Jurkat, Clone E6-1 (cell line): ENCODE results near the gene ZMYND8.

Experiments
- DNase-seq: peaks from one replicate; pipeline ENCODE4 v3.0.0-alpha.2; 2011; ENCODE audit warnings: low read depth, low spot score
- H3K4me3 ChIP-seq: 2 replicates; pipeline ENCODE4 v1.5.1; 2011; ENCODE audit warnings: mild to moderate bottlenecking, low read length, control low read depth, moderate library complexity

The ZMYND8 gene

GRCh38 chr20:47355489-47356219 lies 845 bp downstream of the ZMYND8 start:
- DNase-seq = no peak
- peak overlapping the region; percentile 57 for H3K4me3 ChIP-seq

GRCh38 chr20:47354714-47355488 lies 1.6 kb downstream of the ZMYND8 start:
- no peak for DNase-seq
- H3K4me3 ChIP-seq = peak overlapping the region; percentile 57

GRCh38 chr20:47354464-47354713 lies 2.1 kb downstream of the ZMYND8 start:
- no peak overlapping the region for H3K4me3 ChIP-seq
- DNase-seq = no peak

GRCh38 chr20:47353692-47354463 lies 2.6 kb downstream of the ZMYND8 start:
- H3K4me3 ChIP-seq = no peak overlapping the region
- no peak for DNase-seq

- DNase-seq = no peak
- no peak overlapping the region for H3K4me3 ChIP-seq
These were observed 3.2 kb downstream of the ZMYND8 start for GRCh38 chr20:47353239-47353691.

GRCh38 chr20:47352332-47353238 lies 3.9 kb downstream of the ZMYND8 start:
- H3K4me3 ChIP-seq = no peak overlapping the region
- DNase-seq = no peak

GRCh38 chr20:47351643-47352331 lies 4.7 kb downstream of the ZMYND8 start:
- H3K4me3 ChIP-seq = no peak overlapping the region
- no peak for DNase-seq

GRCh38 chr20:47350691-47351545 lies 5.6 kb downstream of the ZMYND8 start:
- H3K4me3 ChIP-seq = no peak overlapping the region
- DNase-seq = no peak

- H3K4me3 ChIP-seq = no peak overlapping the region
- DNase-seq = peak; percentile 60
These were observed 6.3 kb downstream of the ZMYND8 start for GRCh38 chr20:47350181-47350550.

GRCh38 chr20:47349365-47350180 lies 6.9 kb downstream of the ZMYND8 start:
- no peak for DNase-seq
- H3K4me3 ChIP-seq = no peak overlapping the region

GRCh38 chr20:47348539-47349142 lies 7.9 kb downstream of the ZMYND8 start:
- DNase-seq = no peak
- no peak overlapping the region for H3K4me3 ChIP-seq

- H3K4me3 ChIP-seq = no peak overlapping the region
- no peak for DNase-seq
These were observed 8.7 kb downstream of the ZMYND8 start for GRCh38 chr20:47347661-47348435.

GRCh38 chr20:47346172-47346571 lies 10.3 kb downstream of the ZMYND8 start:
- H3K4me3 ChIP-seq = no peak overlapping the region
- no peak for DNase-seq

- DNase-seq = no peak
These were observed 11.3 kb downstream of the ZMYND8 start for GRCh38 chr20:47345214-47345613.

GRCh38 chr20:47343007-47343472 lies 13.5 kb downstream of the ZMYND8 start:
- no peak for DNase-seq
- no peak overlapping the region for H3K4me3 ChIP-seq

More at GRCh38 chr20:47345214-47345613, 11.3 kb downstream of the ZMYND8 start:
- H3K4me3 ChIP-seq = no peak overlapping the region
